ENCODE data around the gene VTI1A.

Gene VTI1A

GRCh38 chr10:112838784-112839481, 391.9 kb downstream of the VTI1A start:
- no peak for DNase-seq (ENCODE audit: low read depth)
- no peak overlapping the region for H3K4me3 ChIP-seq (ENCODE audit: low read depth, low read length)
- no peak for TF ChIP-seq CTCF (IDR thresholded peaks at IDR 0.05; ENCODE audit: control insufficient read depth, extremely low read depth, insufficient read depth)

GRCh38 chr10:112839928-112840654, 393.1 kb downstream of the VTI1A start:
- H3K4me3 ChIP-seq (ENCODE audit: low read depth, low read length): no peak overlapping the region
- DNase-seq (ENCODE audit: low read depth): no peak
- no peak for TF ChIP-seq CTCF (IDR thresholded peaks at IDR 0.05; ENCODE audit: control insufficient read depth, extremely low read depth, insufficient read depth)

GRCh38 chr10:112841549-112841948, 394.5 kb downstream of the VTI1A start:
- TF ChIP-seq CTCF (IDR thresholded peaks at IDR 0.05; ENCODE audit: control insufficient read depth, extremely low read depth, insufficient read depth): no peak
- H3K4me3 ChIP-seq (ENCODE audit: low read depth, low read length): no peak overlapping the region
- no peak for DNase-seq (ENCODE audit: low read depth)

- TF ChIP-seq CTCF (IDR thresholded peaks at IDR 0.05; ENCODE audit: control insufficient read depth, extremely low read depth, insufficient read depth): no peak
- H3K4me3 ChIP-seq (ENCODE audit: low read depth, low read length): no peak overlapping the region
- no peak for DNase-seq (ENCODE audit: low read depth)
Observed at GRCh38 chr10:112842832-112843360, 395.9 kb downstream of the VTI1A start.

- TF ChIP-seq CTCF (IDR thresholded peaks at IDR 0.05; ENCODE audit: control insufficient read depth, extremely low read depth, insufficient read depth): no peak
- DNase-seq (ENCODE audit: low read depth): no peak
- H3K4me3 ChIP-seq (ENCODE audit: low read depth, low read length): no peak overlapping the region
Observed at GRCh38 chr10:112843623-112844022, 396.6 kb downstream of the VTI1A start.

GRCh38 chr10:112844681-112845544, 397.9 kb downstream of the VTI1A start:
- no peak overlapping the region for H3K4me3 ChIP-seq (ENCODE audit: low read depth, low read length)
- TF ChIP-seq CTCF (IDR thresholded peaks at IDR 0.05; ENCODE audit: control insufficient read depth, extremely low read depth, insufficient read depth): no peak
- no peak for DNase-seq (ENCODE audit: low read depth)
